Stimulated activated CD4-positive, alpha-beta T cell treated with anti-CD3 and anti-CD28 coated beads, Interleukin-4, amount 100 ng/mL, for 24 hours (primary cell): ENCODE measurements around the gene FAF1.
"Not testable (repeated sequence)": the region's sequence is repeated elsewhere in the genome, so short reads cannot be mapped to it uniquely, and the experiment has no call there.

Experiments used
- DNase-seq: peaks from one replicate; pipeline ENCODE4 v3.0.0-alpha.2; 2020

Gene FAF1

DNA sequence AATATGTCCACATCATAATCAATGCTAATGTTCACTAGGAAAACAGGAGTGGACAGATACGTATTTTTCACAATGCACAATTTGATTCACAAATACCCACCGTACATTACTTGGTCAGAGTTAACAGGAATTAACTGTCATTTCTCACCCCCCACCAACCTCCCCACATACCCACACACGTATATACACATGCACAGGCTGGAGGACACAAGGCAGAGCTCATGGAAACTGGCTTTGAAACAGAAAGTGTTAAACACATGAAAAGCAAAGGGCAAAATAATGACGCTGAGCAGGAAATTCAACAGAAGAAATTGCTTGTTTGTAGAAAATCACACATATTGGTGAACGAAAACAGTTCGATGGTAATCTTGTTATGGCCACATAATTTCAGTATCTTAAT, 348.4 kb downstream of the FAF1 start:
- no peak for DNase-seq

DNA sequence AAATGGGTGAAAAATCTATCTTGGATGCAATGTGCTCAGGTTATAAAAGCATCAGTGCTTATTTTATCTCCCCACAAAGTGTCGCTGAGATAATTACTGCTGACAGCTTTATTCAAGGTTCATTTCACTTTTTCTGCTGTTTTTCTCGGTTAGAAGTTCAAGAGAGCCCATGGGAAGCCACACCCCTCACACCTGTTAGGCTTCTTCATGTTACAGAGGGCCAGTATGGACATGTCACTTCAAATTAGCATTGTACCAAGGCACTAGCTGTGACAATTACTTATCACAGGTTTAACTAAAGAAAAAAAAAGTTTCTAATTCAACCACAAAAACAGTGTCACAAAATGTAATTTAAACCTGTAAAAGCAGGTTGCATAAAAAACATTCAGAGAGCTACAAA, 349.5 kb downstream of the FAF1 start:
- no peak for DNase-seq

DNA sequence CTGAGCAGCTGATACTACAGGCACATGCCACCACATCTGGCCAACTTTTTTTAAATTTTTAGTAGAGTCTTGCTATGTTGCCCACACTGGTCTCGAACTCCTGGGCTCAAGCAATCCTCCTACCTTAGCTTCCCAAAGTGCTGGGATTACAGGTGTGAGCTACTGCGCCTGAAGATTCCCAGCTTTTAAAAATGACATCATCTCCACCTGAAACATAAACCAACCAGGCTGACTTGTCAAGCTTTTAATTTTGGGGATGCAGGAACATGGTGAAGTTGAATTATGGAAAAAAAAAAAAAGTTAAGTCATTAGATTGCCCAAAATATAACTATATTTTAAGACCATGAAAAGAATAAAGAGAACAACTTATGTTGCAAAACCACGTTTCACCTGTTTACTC, 350.6 kb downstream of the FAF1 start:
- no peak for DNase-seq

DNA sequence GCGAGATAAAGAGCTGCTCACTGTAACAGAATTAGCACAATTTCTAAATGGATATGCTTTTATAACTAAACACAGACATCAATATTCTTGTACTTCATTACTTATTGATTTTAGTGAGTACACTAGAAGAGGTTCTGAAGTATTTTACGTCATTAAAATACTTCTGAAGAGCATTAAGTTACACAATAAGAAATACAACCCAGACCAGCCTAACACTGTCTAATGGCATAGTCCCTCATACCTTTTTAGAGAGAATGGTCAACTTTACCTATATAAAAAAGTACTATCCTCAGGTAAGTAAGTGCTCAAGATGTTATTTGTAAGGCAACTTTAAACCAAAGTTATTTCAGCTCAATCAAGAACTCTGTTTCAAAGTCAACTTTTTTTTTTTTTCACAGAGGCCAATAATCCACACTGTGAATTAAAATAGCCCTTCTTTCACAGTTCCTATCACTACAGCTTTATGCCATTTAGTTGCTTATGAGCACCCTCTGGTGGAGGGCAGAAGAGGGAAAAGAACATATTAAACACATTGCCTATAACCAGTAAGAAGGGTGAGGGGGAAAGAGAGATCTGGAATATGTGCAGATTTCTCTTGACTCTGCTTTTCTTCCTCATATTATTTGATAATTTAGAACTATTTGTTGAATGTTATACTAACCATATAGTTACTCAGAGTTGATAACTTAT, 354.7 kb downstream of the FAF1 start:
- DNase-seq: no peak

DNA sequence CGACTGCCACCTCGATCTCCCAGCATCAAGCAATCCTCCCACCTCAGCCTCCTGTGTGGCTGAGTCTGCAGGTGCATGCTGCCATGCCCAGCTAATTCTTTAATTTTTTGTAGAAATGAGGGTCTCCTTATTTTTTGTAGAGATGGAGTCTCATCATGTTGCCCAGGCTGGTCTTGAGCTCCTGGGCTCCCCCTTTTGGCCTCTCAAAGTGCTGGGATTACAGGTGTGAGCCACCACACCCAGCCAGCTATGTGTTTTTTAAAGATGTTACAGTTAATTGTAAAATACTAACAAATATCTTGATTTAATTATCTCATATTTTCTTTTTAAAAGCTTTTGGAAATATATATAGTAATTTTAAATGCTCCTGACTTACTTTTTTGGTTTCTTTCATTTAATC, 355.5 kb downstream of the FAF1 start:
- no peak for DNase-seq

DNA sequence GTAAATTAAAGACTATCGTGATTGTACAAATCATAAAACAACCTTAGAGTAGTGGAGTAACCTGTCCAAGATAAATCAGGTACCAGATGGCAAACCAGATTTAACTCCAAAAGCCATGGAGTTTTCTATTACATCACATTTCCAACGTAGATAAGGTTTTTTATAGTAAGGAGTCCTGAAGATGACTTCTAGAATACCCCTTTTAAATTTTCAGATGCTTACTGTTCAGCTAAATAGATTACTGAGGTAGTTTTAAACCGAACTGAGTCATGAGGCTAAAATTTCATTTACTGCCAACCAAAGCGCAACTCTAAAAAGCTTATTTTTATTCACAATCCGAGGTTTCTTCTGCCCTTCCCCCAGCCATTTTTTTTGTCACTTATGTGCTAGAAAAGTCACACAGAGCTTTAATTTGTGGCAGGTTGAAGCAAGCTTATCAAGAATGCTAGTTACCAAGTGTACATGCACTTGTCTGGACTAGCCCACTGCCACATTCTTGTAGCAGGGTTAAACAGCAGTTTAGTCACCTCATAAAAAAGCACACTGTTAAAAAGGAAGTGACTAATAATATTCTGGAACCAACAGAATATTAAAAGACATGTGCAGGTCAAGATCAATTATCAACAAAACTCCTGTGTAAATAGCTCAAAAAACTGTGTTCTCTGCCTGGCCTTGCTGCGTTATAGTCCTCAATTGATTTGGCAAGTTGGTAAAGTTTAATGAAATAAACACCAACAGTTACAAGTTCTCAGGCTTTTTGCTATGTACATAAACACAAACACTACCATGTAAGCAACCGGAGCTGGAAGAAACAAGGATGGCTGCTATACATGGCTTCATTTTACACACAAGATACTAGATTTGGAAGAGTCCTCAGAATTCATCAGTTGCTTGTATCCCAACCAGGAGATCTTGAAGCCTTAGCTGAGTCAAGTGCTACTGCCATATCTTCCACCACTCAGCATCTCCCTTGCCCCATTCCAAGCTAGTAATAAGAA, 356.5 kb downstream of the FAF1 start:
- DNase-seq: no peak

DNA sequence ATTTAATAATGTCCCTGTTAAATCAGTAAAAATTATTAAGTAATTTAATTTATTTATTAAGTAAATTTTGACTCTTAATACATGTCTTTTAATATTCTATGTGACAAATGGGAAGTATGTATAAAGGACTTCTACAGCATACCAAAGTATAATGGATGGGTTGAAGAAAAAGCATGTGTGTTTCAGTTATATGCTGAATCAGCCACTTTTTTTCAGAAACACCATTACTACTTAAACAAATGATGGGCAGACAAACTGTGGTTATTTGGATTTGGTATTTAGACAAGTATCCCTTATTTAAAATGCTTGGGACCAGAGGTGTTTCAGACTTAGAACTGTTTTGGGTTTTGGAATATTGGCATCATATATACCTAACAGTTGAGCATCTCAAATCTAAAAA, 360.5 kb downstream of the FAF1 start:
- no peak for DNase-seq

DNA sequence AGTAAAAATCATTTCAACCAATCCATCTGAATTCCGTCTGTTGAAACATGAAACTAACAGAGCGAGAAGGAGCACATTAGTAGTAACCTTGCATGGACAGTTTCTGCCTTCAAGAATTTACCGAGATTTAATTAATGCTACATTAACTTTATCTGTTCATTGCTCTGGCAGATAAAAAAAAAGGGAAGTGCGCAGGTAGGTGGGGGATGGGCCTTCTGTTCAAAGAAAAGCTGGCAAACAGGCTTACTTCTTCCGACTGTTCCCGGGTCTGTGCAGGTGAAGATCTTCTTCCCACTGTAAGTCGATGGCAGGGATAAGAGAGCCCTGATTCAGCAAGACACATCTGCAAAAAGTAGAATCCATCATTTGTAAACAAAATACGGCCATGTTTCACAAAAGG, 364.2 kb downstream of the FAF1 start:
- no peak for DNase-seq

DNA sequence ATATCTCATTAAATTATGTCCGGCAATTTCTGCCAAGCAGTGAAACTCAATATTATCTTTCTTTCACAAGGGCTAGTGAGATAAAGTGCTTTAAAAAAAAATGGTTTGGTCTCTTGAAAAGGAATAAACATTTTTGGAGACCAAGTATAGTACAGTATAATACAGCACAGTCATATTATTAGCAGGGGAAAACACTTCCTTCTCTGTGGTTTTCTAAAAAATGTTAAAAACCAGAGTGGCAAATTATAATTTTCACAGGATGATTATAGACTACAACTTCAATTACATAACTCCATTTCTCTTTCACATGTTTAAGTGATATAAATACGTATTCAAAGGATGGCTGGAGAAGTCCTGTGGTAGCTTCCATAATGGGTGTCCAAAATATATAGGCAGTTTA, 366.6 kb downstream of the FAF1 start:
- DNase-seq: no peak

DNA sequence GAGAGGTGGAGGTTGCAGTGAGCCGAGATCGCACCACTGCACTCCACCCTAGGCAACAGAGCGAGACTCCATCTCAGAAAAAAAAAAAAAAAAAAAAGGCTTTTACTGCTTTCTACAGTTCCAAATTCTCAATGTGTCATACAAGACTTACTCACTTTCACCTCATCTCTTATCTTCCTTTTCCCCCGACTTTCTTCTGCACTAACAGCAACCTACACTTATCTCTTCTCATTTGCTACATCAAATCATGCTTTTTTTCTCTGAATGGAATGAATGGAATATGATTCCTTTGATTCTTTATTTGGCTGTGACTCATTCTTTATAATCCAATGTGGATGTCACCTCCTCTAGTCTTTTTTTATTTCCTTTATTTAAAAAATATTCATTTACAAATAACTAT, 368.5 kb downstream of the FAF1 start:
- DNase-seq: no peak

DNA sequence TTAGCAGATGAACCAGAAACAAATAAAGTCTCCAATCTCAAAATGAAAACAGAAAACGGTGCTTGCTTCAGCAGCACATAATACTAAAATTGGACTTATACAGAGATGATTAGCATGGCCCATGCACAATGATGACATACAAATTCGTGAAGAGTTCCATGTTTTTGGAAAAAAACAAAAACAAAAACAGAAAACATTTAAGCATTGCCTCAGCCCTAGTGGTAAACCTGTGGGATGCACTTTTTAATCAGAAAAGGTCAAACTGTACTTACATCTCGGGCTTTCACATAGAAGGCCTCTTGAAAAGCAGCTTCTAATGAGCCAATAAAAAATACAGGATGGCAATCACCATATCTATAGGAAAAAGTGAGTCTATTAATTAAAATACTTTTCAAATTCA, 377.7 kb downstream of the FAF1 start:
- no peak for DNase-seq

DNA sequence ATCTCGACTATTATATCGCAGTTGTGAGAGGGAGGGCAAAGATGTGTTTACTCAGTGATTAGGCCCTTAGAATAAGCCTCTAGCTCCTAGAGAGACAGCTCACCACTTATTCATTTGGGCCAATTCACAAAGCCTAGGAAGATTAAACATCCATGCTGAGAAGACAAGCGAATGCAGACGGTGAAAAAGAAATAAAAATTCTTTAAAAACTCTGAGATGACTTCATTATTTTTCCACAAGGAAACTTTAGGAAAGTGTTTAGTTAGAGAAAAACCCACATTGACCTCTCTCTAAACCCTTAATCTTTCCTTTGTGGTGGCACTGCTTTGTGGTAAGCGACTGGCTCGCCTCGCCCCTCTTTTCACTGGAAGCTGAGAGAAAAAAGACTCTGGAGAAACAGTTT, 390.0 kb downstream of the FAF1 start:
- DNase-seq: no peak

DNA sequence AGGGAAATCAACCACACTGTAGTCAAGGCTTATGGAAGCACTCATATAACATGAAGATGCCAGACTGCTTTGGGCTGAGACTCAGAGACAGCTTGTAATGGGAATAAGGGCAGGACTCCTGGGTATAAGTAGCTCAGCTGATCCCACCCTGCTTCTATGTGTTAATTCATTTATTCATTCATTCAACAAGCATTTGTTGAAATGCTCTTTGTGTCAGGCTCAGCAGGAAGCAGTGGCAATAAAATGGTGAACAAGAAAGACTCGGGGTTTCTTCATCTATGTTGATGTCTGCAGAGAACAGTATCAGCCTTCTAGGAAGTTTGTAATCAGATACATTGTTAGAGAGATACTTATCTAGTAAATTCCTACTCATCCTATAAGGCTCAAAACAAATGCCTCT, 391.3 kb downstream of the FAF1 start:
- no peak for DNase-seq

DNA sequence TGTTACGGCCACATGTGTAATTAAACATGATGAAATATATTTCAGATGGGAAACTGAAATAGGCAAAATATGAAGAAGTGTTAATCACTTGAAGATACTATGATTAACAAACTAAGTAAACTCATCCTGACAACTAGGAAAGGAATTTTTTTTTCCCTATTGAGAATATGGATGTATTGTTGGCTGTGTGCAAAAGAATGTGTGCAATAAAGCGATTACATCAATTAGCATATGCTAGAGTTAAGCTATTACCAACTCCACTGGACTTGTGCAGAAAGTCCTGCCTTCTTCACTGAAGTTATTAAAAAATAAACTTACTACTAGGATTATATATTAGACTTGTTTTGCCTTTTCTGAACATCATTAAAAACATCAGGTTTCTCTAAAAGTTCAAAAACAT, 393.7 kb downstream of the FAF1 start:
- DNase-seq: no peak

DNA sequence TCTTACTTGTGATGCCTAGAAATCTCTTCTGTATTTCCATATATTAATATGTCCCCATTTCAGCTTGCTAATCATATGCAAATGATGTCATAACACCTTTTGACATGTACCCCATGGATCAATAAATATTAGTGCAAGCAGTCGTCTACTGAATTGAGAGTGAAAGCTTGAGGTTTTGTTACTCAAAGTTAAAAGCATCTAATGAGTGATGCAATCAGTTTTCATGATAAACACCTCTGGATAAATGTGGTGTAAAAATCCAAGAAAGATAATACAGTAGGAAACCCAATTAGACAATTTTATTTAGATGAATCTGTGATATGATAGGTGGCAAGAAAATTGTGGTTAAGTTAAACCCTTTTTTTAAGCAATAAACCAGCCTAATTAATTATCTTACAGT, 395.6 kb downstream of the FAF1 start:
- no peak for DNase-seq

DNA sequence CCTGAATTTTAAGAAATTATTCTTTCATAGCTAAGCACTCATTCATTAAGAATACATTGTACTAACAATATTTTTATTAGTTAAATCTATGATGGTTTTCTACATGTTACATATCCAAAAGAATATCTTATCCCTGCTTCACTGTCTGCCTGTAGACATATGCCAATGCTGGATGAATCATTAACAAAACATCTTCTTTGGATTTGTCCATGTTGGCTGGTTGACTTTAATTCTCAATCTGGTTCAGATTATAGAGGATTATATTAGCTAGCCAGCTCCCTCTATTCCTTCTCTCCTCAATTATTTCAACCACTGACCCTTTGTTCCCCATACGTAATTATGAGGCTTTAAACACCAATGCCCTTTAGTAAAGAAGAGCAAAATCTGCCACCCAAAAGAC, 398.0 kb downstream of the FAF1 start:
- no peak for DNase-seq

DNA sequence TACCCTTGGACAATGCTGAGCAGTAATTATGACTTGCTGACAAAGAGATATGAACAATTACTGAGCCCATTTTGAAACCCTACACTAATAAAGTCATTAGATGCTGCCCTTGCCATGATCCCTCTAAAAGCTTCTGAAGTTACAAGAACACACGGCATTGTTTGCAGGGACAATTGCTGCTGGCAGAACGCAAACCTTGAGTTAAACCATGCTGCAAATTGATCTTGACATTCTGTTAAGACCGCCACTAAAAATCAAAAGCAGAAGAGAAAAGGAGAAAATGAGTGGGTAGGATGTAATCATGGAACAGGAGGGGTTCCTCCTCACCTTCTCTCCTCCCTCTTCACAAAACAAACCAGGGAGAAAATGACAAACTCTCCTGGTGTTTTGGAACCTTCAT, 400.6 kb downstream of the FAF1 start:
- no peak for DNase-seq

DNA sequence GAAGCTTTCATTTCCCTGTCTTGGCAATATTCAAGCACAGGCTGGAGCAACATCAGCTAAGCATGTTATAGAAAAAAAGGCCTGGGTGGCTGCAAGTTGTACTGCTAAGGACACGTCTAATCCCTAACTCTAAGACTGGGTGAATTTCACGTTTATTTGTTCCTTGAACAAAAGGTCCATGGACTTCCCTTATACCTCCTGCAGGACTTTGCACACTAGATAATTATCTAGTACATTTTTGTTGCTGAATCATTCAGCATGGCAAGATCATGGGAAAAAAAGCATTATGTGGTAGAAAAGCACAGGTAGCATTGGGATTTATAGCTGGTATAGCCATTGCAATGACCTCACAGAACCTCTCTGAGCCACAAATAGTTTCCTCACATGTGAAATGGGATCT, 406.1 kb downstream of the FAF1 start:
- no peak for DNase-seq

DNA sequence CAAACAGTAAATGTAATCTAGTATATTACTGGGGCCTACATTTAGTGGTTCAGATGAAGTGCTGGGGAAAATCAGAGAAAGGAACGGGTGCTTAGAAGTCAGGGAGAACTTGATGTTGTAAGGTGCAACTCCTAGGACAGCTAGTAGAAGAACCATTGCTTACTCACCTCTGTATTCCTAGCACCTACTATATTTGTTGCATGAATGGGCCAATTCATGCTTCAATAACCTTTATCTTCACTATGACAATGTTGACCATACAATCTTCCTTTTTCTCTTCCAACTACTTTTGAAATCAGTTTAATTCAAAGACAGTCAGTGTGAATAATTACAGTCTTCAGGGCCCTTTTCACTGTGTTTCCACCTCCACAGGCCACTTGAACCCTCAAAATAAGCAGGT, 411.8 kb downstream of the FAF1 start:
- no peak for DNase-seq

DNA sequence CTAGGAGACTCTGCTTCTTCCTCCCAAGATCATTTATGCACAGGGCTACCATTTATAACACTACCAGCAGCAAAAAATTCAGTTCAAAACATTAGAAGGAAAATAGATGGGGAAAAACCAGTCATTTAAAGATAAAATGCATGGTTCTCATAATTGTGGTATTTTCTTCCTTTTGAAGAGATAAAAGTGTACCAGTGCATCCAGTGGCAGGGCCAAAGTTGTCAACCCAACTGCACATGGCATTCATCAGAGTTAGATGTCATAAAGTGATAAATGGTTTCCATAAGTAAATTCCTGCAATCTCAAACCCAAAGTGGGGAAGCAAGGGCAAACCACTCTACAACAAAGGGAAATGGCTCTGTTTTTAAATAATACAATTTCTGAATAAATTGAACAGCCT, 417.7 kb downstream of the FAF1 start:
- DNase-seq: no peak

DNA sequence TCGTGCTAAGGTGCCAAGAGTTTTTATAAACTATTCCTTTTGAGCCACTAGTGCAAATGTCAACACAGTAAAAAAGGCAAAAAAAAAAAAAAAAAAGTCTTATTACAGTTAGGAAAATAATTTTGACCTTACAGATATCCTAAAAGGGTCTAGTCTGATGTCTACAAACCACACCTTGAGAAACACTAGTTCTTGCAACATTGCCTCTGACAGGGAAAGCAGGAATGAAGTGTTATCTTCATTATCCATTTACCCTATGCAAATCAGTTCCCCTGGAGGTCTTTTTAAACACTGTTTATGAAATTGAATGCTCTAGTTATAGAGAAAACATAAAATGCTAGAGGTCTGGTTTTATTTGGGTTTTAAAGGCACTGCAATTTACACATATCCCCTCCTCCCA, 421.6 kb downstream of the FAF1 start:
- DNase-seq: no peak

DNA sequence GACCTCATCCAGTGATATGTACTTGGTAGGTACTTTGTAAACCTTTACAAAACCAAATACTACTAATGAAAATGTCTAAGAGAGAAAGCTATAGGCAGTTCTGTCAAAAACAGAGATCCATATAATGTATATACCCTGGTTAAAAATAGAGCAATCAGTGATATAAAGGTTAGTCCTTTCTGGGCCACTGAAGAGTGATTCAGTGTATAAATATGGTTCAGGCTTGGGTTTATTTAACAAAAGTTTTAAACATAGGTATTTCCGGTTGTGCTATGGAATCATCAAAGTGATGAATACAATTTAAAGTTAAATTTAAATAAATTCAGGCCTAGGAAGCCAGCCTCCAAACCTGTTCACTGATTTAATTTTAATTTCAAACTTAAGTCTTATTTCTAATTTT, 428.5 kb downstream of the FAF1 start:
- no peak for DNase-seq

DNA sequence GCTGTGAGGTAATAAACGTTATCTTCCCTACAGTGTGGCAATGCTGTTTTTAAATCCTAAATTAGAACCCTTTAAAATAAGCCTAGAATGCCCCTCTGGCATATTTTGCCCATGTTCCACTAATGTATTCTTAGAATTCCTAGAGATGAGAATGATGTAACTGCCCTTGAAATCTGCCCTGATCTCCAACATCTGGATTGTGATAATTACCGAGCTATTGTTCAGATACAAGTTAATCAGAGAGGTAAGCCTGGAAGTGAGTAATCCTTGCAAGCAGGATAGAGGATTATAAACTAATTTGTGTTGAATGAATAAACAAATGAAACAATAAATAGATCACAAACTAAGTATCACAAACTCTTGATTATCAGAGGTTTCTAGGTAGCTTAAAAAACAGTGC, 429.0 kb downstream of the FAF1 start:
- no peak for DNase-seq

DNA sequence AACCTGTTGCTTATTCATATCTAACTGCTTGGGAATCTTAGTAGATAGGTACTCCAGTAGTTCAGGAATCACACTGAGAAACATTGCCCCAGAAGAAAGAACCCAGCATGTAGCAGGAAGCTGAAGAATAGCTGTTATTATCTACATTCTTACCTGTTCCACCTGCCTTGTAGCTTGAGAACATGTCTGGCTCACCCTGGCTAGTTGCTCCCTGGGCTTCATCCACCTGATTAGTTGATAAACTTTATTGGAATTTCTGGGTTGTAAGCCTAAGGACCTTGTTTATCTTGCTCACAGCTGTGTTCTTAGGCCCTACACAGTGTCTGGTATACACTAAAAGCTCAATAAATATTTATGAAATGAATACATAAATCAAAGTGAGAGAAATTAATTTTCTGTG, 430.6 kb downstream of the FAF1 start:
- DNase-seq: no peak

DNA sequence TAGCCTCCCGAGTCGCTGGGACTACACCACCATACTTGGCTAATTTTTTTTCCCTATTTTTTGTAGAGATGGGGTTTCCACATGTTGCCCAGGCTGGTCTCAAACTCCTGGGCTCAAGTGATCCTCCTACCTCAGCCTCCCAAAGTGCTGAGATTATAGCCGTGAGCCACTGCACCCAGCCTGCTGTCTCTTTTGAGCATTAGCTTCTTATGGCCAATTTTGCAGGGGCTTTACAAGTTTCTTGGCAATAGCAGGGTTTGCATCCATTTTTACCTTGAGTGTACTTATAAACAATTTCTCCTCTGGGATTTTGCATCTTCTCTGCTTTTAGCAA, 432.1 kb downstream of the FAF1 start:
- DNase-seq: not testable (repeated sequence)
